ENCODE results near the gene ZMYND11.

Gene ZMYND11

DNA sequence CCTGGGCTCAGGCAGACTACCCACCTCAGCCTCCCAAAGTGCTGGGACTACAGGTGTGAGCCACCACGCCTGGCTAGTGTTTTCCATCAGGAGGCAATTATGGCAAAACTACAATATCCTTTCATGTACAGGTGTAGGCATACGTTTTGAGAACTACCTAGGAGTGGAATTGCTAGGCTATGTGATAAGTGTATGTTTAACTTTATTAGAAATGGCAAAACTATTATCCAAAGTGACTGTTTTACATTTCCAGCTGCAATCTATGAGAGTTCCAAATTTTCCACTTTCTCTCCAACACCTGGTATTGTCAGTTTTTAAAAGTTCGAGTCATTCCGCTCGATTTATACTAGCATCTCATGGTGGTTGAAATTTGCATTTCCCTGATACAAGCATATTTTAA is 59.0 kb downstream of the ZMYND11 start:
- no peak for DNase-seq (ENCODE audit: extremely low read depth, insufficient read length)
- Histone ChIP-seq H3K27me3 (replicated peaks; ENCODE audit: control insufficient read depth, insufficient read depth, low read length) (no peaks in the 10 kb centered on the region), H3K36me3 (ENCODE audit: control insufficient read depth, insufficient read depth, low read length) (no peaks in the 10 kb centered on the region), H3K4me3 (replicated peaks; ENCODE audit: low read depth, low read length) (no peak overlapping the region)
- no peak for TF ChIP-seq CTCF (IDR thresholded peaks at IDR 0.05; ENCODE audit: insufficient read depth, low read length, poor library complexity, severe bottlenecking)

- no peak for DNase-seq (ENCODE audit: extremely low read depth, insufficient read length)
- Histone ChIP-seq H3K27me3 (replicated peaks; ENCODE audit: control insufficient read depth, insufficient read depth, low read length) (no peaks in the 10 kb centered on the region), H3K36me3 (ENCODE audit: control insufficient read depth, insufficient read depth, low read length) (no peaks in the 10 kb centered on the region), H3K4me3 (replicated peaks; ENCODE audit: low read depth, low read length) (no peak overlapping the region)
- no peak for TF ChIP-seq CTCF (IDR thresholded peaks at IDR 0.05; ENCODE audit: insufficient read depth, low read length, poor library complexity, severe bottlenecking)
Observed at GRCh38 chr10:200405-200804, 65.2 kb downstream of the ZMYND11 start.

- H3K36me3 ChIP-seq (ENCODE audit: control insufficient read depth, insufficient read depth, low read length): no peaks in the 10 kb centered on the region
- no peaks in the 10 kb centered on the region for H3K27me3 ChIP-seq (replicated peaks; ENCODE audit: control insufficient read depth, insufficient read depth, low read length)
- no peak for DNase-seq (ENCODE audit: extremely low read depth, insufficient read length)
- H3K4me3 ChIP-seq (replicated peaks; ENCODE audit: low read depth, low read length): no peak overlapping the region
- no peak for TF ChIP-seq CTCF (IDR thresholded peaks at IDR 0.05; ENCODE audit: insufficient read depth, low read length, poor library complexity, severe bottlenecking)
Observed at GRCh38 chr10:201328-201771, 66.1 kb downstream of the ZMYND11 start.

GRCh38 chr10:208616-209015 is 73.4 kb downstream of the ZMYND11 start:
- no peak for DNase-seq (ENCODE audit: extremely low read depth, insufficient read length)

DNA sequence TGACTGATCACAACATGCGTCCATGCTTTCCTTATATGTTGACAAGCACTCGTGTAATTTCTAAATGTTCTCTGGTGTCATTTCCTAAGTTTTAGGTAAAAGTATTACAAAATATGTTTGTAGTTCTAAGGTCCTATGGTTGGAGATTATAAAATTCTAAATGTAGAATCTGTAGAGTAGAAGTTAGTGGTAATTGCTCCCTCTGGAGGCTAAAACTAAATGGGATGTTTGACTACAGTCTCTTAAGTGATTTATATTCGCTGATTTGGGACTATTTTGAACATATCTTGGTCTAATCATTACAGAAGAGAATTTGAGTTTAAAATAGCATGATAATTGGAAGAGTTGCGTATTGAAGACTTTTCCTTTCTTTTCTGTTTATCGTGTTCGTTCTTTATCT is 74.1 kb downstream of the ZMYND11 start:
- no peak overlapping the region for H3K4me3 ChIP-seq (replicated peaks; ENCODE audit: low read depth, low read length)
- DNase-seq (ENCODE audit: extremely low read depth, insufficient read length): no peak
- no peaks in the 10 kb centered on the region; the same call in 1 of the 2 replicates for H3K36me3 ChIP-seq (ENCODE audit: control insufficient read depth, insufficient read depth, low read length)
- H3K27me3 ChIP-seq (replicated peaks; ENCODE audit: control insufficient read depth, insufficient read depth, low read length): no peaks in the 10 kb centered on the region
- TF ChIP-seq CTCF (IDR thresholded peaks at IDR 0.05; ENCODE audit: insufficient read depth, low read length, poor library complexity, severe bottlenecking): no peak

More at GRCh38 chr10:208616-209015, 73.4 kb downstream of the ZMYND11 start:
- Histone ChIP-seq H3K4me3 (replicated peaks; ENCODE audit: low read depth, low read length) (no peak overlapping the region), H3K27me3 (replicated peaks; ENCODE audit: control insufficient read depth, insufficient read depth, low read length) (no peaks in the 10 kb centered on the region), H3K36me3 (ENCODE audit: control insufficient read depth, insufficient read depth, low read length) (no peaks in the 10 kb centered on the region; the same call in 1 of the 2 replicates)
- no peak for TF ChIP-seq CTCF (IDR thresholded peaks at IDR 0.05; ENCODE audit: insufficient read depth, low read length, poor library complexity, severe bottlenecking)

GRCh38 chr10:210297-210696 is 75.0 kb downstream of the ZMYND11 start:
- no peak for TF ChIP-seq CTCF (IDR thresholded peaks at IDR 0.05; ENCODE audit: insufficient read depth, low read length, poor library complexity, severe bottlenecking)
- H3K4me3 ChIP-seq (replicated peaks; ENCODE audit: low read depth, low read length): no peak overlapping the region
- DNase-seq (ENCODE audit: extremely low read depth, insufficient read length): no peak
- H3K36me3 ChIP-seq (ENCODE audit: control insufficient read depth, insufficient read depth, low read length): no peaks in the 10 kb centered on the region; the same call in 1 of the 2 replicates
- H3K27me3 ChIP-seq (replicated peaks; ENCODE audit: control insufficient read depth, insufficient read depth, low read length): no peaks in the 10 kb centered on the region

All from GM06990 (cell line).